Activated gamma-delta T cell (primary cell): ENCODE measurements around the gene PRDM16.

Source experiments
- DNase-seq: peaks from one replicate; lab custom pipeline; 2025; lab: John Stamatoyannopoulos, UW

The PRDM16 gene

DNA sequence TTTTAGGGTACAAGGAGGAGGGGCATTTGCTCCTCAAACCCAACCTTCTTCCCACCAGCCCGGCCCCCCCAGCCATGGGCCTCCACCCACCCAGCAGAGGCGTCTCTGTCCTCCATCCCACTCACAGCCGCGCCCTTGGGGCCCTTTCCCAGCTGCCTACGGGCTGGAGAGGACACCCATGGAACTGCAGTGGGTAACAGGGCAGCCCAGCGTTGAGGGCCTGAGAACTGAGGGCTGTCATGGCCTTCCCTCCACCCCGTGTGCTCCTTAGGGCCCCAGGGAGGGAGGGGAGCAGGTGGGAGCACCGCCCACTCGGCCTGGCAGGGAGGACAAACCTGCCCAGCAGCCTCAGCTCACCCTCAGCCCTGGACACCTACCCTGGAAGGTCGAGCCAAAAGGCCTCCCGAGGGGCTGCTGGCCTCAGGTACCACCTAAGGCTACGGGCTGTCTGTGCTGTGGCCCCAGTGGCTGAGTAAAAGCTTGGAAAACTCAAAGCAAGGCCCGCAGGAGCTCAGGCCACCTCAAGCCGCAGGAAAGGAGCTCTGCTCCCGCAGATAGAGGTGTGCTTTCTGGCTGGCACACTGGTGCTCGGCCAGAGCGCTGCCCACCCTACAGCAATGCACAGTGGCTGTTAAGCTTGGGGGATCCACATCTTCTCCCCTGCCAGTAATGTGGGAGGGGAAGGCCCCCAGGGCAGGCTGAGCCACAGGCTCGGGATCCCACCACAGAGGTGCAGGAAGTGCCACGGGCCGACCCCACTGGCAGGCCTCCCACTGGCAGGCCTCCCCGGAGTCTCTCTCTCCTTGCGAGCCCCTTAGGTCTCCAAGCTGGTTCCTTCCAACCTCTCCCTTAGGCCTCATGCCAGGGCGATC lies 383.2 kb downstream of the PRDM16 start:
- no peak for DNase-seq

- DNase-seq, result no peak
Measured at GRCh38 chr1:3452866-3453175, 383.8 kb downstream of the PRDM16 start.

DNA sequence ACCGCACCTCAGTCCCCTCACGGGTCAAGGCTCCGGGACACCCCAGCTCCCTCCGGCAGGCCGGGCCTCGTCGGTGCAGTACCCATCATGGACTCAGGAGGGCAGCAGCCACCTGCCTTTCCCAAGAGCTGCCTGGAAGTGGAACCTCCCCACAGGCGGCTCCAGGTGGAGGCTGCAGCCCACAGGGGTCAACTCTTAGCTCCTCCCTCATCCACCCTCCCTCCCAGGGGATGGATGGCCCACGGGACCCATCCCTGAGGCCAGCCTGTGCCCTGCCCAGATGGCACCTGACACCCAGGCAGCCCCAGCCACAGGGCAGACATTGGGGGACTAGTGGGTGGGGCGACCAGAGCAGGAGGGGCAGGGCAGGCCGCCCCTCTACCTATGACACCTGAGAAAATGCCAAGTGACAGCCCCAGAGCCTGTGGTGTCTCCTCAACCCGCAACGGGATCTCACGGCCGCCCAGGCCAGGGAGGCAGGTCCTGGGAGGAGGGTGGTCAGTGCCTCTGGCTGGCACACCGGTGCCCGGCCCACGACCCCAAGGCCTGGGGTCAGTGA lies 384.3 kb downstream of the PRDM16 start:
- peak; percentile 29 for DNase-seq

GRCh38 chr1:3453891-3454810 lies 385.1 kb downstream of the PRDM16 start, which contains the start of gene ARHGEF16:
TSS of gene ARHGEF16 (plus strand) at chr1:3454665. CDS start at chr1:3463085, 8,420 bp downstream.
- no peak for DNase-seq

DNA sequence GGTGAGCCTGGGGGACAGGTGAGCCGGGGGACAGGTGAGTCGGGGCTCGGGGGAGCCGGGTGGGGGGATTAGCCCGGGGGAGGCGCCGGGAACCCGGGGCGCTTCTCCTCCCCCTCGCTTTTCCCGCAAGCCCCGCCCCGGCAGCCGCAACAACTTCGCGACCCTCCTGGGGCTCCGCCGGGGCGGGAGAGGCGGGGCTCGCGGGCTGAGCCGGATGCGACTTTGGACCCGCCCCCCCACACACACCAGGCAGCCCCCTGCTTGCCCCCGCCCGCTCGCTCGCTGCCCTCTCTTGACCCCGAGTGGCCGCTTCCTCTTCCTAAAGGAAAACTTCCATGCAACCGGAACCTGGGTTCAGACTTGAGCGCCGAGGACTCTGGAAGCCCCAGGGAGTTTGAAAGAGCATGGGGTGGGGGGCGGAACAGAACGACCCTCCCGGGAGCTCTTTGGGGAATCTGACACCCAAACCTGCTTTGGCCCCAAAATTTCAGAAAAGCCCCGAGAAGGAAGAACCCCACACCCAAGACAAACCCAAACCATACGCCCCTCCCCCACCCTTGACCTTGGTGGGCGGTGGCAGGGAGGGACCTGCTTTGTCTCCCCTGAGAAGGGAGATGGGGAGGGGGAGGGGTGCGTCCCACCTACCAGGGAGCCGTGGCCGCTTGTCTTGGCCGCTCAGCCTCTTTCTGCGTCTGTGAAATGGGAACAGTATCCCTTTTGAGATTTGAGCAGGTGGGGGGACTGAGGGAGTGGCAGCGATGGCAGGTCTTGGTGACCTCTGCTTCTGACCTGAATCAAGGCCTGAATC lies 386.0 kb downstream of the PRDM16 start:
- no peak for DNase-seq

GRCh38 chr1:3455670-3456448 lies 386.9 kb downstream of the PRDM16 start:
- DNase-seq, result no peak

GRCh38 chr1:3456449-3456963 lies 387.5 kb downstream of the PRDM16 start:
- DNase-seq, result no peak

DNA sequence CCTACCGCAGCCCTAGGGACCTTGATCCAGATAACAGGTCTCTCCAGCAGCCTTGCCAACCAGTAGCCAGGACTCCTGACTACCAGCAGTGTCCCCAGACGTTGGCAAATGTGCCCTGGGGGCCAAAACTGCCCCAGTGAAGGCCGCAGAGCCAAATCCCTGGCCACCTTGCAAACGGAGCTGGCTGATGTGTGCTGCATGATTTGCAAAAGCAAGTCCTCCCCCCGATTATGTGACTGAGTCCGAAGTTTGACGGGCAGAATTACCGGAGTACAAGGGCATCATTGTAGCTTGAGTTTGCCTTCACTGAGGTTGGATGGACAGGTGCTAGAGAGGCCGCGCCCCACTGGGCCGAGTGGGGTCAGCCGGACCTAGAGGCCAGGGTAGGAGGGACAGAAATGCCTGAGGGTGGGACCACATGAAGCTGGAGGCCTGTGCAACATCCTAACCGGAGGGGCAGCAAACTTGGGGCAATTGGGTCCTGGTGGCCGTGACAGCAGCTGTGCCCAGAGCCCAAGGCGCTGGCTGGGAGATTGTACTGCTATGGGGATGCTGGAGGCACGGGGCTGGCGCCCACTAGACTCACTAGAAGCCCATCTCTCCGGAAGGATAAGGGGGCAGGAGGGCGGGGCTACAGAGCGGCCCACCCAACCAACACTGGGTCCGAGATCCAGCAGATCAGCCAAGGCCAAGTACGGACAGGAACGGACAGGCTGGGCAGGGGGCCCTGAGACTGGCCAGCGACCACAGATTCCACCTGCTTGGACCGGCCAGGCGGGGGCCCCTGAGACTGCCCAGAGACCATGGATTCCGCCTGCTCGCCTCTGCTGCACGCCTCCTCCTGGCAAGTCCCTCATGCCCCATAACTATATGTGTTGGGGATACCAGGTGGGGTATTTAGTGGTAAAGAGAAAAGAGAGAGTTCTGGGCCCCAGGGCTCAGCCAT lies 388.2 kb downstream of the PRDM16 start:
- no peak for DNase-seq

DNA sequence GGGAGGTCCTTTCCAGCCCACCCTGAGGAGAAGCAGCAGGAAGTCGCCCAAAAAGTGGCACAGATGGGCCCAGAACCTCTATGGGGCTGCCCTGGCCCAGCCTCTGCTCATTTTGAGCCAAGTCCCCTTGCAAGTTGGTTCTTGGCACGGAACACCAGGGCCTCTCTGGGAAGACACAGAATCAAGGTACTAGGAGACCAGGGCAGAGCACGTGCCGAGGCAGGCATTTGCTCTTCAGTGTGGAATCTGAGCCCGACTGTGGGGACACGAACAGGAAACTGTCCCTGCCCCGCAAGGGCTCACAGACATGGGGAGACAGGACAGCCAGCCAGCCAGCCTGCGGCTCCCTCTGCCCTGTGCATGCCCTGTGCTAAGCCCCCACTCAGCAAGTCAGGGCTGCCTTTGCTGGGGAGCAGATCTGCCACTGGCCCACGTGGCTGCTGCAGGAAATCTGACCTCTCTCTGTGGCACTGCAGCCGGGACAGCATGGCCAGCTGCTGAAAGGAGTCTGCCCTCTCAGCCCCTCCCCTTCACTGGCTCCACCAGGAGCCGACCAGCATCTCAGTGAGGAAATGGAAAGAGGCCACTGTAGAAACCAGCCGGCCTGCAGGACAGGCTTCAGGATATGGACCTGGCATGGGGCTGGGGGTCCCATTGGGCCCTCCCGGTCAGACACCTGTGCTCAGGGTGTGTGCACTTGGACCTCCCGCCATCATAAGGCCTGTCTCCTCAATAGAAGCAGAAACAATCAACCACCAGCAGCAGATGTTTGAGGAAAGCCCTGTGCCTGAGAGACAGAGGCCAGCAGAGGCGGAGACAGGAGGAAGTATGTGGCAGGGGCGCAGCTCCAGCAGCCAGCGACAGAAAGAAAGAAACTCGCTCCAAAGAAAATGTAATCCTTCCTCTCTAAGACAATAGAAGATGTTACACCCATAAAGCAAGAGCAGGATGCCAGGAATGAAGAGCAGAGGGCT lies 389.2 kb downstream of the PRDM16 start:
- DNase-seq, result no peak

DNA sequence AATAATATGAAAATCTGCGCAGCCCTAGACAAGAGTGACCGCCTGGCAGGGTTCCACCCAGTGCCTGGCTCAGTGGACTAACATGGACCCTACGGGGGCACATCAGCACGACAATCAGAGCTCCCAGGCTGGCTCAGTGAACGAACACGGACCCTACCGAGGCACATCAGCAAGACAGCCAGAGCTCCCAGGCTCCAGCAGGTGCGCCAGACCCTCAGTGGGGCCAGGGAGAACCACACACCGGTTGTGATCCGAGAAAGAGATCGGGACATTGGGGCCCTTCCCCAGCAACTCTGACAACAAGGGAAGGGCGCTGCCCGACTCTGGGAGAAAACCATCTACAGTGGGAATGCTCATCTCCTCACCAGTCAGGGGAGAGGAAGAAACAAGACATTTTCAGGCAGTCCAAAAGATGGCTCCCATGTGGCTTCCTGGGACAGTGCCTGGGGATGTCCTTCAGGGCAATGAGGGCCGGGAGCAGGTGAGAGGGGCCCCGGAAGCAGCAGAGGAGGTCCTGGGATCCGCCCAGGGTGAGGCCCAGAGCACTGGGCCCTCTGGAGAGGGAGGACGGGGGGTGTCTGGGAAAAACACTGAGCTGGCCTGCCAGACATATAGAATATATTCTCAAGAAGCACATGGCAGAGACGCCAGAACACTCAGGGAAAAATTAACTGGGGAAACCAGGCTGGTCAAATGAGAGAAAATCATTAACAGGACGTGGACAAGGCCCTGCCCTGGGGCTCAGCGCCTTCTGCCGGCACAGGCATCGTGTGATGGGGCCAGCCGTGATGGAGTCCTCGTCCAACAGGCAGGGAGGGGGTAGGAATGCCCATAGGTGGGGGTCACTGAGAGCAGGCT lies 390.3 kb downstream of the PRDM16 start:
- no peak for DNase-seq

DNA sequence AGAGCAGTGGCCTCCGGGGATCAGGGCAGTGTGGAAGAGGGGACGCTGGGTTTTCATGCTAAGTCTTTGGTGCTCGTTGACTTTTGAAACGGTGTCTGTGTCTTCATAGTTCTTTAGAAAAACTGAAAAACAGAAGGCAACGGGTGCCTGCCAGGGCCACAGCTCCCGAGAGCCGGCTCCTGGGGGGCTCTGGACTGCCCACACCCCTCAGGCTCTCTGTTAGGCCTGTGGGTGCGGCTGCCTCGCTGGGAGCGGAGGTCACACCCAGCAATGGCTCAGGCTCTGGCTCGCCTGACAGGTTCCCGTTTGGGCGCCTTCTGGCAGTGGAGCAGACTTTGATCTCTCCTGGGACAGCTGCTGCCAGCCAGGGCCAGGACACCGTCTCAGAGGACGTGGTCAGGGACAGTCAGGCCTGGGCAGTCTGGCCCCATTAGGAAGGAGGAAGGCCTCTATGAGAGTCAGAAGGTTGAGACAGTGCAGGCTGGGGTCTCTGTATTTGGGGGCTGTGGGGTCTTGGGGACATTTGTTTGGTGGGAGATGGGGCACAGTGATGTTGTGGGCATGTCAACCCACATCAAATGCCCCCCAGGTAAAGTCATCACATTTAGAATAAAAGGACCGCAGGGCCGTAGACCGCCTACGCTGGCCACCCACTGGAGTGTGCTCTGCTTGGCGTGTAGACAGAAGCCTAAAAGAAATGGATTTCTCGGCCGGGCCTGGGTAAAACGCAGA lies 391.1 kb downstream of the PRDM16 start:
- no peak for DNase-seq

DNA sequence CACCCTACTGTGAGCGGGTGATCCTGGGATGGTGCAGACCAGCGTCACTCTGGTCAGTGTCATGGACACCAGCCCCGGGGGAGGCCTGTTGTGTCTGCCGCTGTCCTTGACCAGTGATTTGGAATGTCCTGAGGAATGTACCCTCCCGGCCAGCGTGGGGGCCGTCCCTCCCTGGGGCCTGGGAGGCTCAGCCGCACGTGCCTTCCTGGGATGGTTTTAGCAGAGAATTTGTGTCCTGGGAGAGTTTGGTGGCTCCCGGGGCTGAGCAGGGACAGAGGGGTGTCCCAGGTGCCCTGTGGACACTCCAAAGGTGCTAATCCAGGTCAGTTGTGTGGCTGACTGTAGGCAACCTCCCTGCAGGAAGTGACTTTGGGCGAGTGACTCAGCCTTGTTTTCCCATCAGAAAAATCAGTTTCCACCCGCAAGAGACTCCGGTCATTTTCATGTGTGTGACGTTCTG lies 391.7 kb downstream of the PRDM16 start:
- no peak for DNase-seq

GRCh38 chr1:3461238-3461933 lies 392.4 kb downstream of the PRDM16 start:
- DNase-seq, result no peak

DNA sequence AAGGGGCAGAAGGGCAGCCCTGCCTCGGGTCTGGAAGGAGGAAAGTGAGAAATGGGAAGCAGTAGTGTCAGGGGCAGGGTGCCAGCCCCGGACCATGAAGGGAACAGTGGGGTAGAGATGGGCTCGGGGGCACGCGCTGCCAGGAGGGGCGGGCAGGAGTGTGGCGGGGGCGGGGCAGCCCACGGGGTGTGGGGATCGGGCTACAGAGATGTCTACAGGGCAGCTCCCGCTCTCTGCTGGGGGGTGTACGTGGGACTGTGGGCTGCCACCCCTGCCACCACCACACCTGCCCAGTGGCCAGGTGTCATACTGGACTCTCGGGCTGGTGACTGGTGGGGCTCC lies 392.9 kb downstream of the PRDM16 start:
- DNase-seq, result no peak

GRCh38 chr1:3462356-3463012 lies 393.5 kb downstream of the PRDM16 start:
- DNase-seq, result no peak

- no peak for DNase-seq
Measured at GRCh38 chr1:3463013-3463385, 394.0 kb downstream of the PRDM16 start.
